Measurements from ENCODE around the gene VPS51.
"Not testable (repeated sequence)": the region's sequence is repeated elsewhere in the genome, so short reads cannot be mapped to it uniquely, and the experiment has no call there.

VPS51 gene

DNA sequence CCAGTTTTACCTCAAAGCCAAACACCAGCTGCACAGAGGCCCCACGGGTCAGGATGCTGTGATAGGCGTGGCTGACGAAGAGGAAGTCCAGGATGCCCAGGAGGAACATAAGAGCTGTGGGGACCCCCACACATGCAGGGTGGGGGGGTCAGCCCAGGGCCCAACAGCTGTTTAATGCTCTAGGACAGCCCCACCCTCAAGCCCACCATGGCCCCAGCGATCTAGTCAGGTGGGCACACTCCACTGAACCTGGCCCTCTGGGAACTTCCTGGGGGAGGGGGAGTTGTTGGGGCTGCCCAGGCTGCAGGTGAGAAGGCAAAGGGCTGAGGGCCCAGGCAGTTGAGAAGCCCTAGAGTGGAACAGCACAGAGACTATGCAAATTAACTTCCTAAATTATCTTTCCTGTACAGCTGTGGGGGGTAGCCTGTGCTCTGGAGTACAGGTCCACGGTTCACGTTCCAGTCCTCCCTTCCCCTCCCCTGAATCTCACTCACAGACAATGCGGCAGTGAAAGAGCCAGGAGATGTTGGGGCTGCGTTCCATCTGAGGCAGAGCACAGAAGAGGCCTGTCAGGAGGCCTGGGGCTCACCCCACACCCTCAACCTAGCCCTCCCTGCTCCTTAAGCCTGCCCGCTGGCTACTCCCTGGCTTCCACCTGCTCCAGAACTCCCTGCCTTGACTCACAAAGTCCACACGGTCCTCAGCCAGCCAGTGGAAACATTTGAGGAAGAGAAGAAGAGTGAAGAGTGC, 36.4 kb downstream of the VPS51 start:
- in situ Hi-C loops (cut with MboI; ENCODE audit: low sequenced_read_pairs): no loop called here

DNA sequence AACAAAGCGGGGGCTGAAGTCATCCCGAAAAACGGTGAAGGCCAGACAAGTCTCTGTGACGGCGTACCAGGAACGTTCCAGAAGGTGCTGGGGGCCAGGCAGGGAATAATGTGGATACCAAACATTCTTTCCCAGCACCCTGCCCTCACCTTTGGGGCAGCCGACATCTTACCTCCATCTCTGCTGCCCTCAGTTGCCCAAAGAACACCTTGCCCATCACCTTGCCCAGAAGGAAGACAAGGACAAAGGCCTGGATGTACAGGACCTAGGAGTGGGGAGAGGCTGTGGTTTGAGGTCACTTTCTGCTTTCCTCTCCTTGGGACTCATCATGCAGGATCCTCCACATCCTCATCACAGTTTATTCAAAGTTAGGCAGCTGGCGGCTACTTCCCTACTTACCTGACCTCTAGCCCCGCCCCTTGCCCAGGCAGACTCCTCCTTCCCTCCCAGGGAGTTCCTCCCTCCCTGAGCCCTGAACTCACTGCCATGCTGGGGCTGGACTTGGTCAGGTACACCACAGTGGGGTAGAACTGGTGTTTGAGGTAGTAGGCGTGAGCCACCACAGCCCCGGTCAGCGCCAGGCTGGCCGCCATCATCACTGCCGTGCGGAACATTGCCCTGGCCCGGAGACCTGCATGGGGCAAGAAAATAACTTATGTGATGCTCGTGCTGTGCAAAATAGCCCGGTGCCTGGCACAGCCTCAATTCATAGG, 37.1 kb downstream of the VPS51 start:
- in situ Hi-C loops (cut with MboI; ENCODE audit: low sequenced_read_pairs): no loop called here

DNA sequence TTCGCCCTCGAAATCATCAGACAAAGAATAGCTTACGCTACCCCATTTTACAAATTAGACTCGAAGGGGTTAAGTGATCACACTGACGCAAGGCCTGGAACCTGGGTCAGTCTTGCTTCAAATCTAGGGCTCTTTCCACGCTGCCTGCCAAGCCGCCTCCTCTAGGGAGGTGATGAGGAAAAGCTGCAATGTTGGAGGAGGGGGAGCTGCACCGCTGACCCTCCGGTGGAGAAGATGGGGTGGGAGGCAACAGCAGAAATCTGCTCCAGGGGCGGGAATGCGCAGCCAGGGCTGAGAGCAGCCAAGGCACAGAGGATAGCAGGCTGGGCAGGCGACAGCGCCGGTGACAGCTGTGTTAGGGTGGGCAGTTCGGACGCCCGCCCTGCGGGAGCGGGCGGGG, 37.7 kb downstream of the VPS51 start:
- in situ Hi-C loops (cut with MboI; ENCODE audit: low sequenced_read_pairs): no loop called here

DNA sequence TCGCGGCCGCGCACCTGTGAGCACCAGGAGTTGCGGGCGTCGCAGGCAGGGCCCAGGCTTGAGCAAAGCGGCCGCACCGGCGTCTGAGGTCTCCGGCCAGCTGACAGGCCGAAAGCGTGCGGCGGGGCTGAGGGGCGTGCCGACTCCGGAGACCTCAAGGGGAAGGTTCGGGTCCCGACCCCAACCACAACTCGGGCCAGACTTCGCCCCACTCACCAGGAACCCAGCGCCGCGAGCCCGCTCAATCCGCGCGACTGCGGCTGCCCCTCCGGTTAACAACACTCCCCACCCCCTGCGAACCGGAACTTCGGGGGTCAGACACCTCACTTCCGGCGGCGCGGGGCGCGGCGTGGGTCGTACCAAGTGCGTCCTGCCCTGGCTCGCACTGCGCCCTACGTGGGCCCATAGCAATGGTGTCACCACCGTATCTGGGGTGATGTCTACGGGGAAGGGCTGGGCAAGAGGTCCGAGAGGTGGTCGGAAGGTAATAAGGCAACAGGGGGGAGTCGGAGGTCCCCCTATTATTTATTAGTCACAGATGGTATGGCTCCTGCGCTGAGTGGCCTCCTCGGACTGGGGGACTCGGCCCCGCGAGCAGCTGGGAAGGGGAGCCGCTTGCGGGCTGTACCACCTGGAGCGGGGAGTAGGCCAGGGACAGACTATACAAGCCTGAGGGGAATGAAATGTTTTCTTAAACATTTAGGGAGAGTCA, 38.4 kb downstream of the VPS51 start, which contains the start of gene SYVN1:
TSS of gene SYVN1 (minus strand) at position 280 of the 712 bp plus-strand sequence. CDS start 918 bp downstream, outside the sequence.
- in situ Hi-C loops (cut with MboI; ENCODE audit: low sequenced_read_pairs): no loop called here

DNA sequence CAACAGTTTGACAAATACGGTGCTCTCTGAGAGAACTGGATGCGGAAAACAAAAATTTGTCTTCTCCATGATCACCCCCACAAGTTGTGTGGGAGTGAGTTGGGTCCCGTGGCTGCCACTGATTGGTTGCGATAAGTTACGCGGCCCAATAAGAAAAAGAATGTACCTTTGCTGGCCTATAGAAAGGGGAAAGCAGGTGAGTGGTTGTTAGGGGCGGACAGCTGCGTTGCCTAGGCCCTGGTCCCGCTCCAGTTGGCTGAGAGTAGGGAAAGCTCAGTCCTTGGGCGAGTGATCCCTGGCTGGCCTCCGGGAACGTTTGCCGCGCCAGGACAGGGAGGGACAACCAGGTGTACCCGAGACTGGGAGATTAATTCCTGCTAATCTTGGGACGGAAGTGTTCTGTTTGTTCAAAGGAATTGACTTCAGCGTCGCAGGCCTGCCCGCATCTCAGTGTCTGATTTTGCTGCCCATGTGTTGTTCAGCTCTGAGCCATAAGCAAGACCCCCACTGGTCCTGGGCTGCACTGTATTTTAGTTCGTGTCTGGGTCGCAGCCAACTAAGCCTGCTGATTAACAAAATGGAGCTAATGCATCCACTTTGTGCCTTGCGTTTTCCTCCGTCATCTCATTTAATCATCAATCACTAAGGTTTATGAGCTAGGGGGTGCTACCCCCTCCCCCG, 39.1 kb downstream of the VPS51 start:
- in situ Hi-C loops (cut with MboI; ENCODE audit: low sequenced_read_pairs): no loop called here

- in situ Hi-C loops (cut with MboI; ENCODE audit: low sequenced_read_pairs): no loop called here
Measured at GRCh38 chr11:65135633-65136145, 39.7 kb downstream of the VPS51 start.

- in situ Hi-C loops (cut with MboI; ENCODE audit: low sequenced_read_pairs): no loop called here
Measured at GRCh38 chr11:65136515-65137096, 40.6 kb downstream of the VPS51 start.

DNA sequence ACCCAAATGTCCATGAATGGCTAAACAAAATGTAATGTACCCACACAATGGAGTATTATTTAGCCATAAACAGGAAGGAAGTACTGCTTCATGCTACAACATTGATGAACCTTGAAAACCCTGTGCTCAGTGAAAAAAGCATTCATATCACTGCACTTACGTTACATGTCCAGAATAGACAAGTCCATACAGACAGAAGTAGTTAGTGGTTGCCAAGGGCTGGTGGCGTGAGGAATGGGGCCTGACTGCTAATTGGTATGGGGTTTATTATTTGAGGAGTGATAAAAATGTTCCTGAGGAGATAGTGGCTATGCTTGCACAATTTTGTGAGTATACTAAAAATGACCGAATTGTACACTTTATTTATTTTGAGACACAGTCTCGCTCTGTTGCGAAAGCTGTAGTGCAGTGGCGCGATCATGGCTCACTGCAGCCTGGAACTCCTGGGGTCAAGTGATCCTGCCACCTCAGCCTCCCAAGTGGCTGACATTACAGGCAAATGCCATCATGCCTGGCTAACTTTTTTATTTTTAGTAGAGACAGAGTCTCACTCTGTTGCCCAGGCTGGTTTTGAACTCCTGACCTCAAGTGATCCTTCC, 46.0 kb downstream of the VPS51 start:
- in situ Hi-C loops (cut with MboI; ENCODE audit: low sequenced_read_pairs): no loop called here

- in situ Hi-C loops (cut with MboI; ENCODE audit: low sequenced_read_pairs): no loop called here
Measured at GRCh38 chr11:65147352-65148075, 51.5 kb downstream of the VPS51 start.

DNA sequence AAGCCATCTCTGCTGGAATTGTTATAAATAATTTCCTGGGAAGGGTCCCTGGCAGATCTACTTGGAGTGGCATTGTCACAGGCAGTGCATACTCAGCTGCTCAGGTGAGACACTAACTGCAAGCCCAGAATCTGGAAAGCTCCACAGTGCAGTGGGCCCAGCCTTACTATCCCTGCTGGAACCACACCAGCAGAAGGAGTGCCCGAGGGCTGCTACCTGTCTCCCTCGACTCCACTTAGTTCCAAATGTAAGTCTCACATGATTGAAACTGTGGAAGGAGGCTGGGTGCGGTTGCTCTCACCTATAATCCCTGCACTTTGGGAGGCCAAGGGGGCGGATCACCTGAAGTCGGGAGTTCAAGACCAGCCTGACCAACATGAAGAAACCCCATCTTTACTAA, 52.6 kb downstream of the VPS51 start:
- in situ Hi-C loops (cut with MboI; ENCODE audit: low sequenced_read_pairs): no loop called here

DNA sequence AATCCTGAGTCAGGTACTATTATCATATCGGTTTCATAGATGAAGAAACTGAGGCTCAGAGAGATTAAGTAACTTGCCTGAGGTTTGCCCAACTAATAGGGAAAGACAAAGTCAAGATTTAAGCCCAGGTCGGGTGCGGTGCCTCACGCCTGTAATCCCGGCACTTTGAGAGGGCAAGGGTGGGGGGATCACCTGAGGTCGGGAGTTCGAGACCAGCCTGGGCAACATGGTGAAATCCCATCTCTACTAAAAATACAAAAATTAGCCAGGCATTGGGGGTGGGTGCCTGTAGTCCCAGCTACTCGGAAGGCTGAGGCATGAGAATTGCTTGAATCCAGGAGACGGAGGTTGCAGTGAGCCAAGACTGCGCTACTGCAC, 54.1 kb downstream of the VPS51 start:
- in situ Hi-C loops (cut with MboI; ENCODE audit: low sequenced_read_pairs): not testable (repeated sequence)

DNA sequence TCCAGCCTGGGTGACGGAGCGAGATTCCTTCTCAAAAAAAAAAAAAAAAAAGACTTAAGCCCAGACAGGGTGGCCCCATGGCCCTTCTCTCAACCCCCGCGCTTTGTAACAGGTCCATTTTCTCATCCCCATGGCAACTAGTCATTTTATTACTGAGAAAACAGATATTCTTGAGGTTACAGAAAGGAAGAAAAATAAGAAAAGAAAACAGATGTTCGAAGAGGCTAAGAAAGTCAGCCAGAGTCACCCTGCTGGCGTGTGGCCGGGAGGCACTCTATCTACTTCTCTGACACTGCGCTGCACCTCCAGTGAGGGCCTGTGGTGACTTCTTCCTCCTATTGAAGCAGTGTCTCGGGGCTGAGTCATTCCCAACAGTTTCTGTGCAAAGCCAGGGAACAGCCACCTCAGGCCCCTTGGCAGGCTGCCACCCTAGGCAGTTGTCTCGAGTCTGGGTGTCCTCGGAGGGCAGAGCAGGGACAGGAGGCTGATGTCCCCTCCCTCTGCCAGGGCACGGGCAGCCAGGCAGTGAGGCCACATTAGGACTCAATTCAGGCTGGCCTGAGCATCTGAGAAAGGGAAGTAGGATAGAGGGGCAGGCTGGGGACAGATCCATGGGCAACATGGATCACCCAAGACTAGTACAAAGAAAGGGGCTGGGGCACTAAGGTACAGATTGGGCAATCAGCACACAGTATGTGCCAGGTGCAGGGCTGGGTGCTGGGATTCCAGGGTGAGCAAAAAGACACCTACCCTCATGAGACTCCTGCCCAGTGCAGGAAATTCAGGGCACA, 54.7 kb downstream of the VPS51 start:
- in situ Hi-C loops (cut with MboI; ENCODE audit: low sequenced_read_pairs): no loop called here

GRCh38 chr11:65151331-65151899, 55.4 kb downstream of the VPS51 start:
- in situ Hi-C loops (cut with MboI; ENCODE audit: low sequenced_read_pairs): no loop called here

GRCh38 chr11:65152122-65152521, 56.1 kb downstream of the VPS51 start:
- in situ Hi-C loops (cut with MboI; ENCODE audit: low sequenced_read_pairs): no loop called here

DNA sequence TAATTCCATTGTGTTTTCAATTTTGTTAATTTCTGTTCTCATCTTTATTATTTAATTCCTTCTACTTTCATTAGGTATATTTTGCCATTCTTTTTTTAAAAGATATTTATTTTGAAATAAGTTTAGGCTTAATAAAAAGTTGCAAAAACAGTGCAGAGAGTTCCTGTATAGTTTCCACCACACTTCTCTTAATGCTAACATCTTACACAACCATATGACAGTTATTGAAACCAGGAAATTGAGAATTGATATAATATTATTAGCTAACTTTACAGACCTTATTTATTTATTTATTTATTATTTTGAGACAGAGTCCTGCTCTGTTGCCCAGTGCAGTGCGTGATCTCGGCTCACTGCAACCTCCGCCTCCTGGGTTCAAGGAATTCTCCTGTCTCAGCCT, 60.2 kb downstream of the VPS51 start:
- in situ Hi-C loops (cut with MboI; ENCODE audit: low sequenced_read_pairs): no loop called here

- in situ Hi-C loops (cut with MboI; ENCODE audit: low sequenced_read_pairs): no loop called here
Measured at GRCh38 chr11:65156926-65157325, 60.9 kb downstream of the VPS51 start.

DNA sequence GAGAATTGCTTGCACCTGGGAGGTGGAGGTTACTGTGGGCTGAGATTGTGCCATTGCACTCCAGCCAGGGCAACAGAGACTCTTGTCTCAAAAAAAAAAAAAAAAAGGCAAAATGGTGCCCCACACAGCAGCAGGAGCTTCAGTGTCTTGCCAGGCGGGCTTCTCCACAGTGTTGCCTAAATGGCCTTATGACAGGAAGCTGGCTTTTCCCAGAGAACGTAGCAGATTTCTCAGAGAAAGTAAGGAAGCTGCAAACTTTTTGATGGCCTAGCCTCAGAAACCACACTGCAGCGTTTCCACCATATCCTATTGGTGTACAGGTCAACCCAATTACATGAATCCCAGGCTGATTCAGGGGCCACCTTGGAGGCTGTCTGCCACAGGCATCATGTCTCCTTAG, 61.3 kb downstream of the VPS51 start:
- in situ Hi-C loops (cut with MboI; ENCODE audit: low sequenced_read_pairs): no loop called here

GRCh38 chr11:65159012-65159411, 63.0 kb downstream of the VPS51 start:
- in situ Hi-C loops (cut with MboI; ENCODE audit: low sequenced_read_pairs): no loop called here
